ENCODE data around the gene DENND5B. TPM values are rescaled to one million over a fixed set of nuclear protein-coding genes. Genes with fewer than 3 reads are reported as not detected.
"Not testable (repeated sequence)": the region's sequence is repeated elsewhere in the genome, so short reads cannot be mapped to it uniquely, and the experiment has no call there.

Gene DENND5B
- total and polyA plus RNA-seq, 2 of the 4 experiments (the other 2 are of a cell fraction): 5.5 to 13.4 TPM

- H2AK9ac ChIP-seq (replicated peaks; ENCODE audit: low read depth, low read length, poor library complexity); H3K27ac ChIP-seq (ENCODE audit: insufficient read depth, low read length); H2BK15ac ChIP-seq (ENCODE audit: low read depth, low read length); H2BK5ac ChIP-seq (ENCODE audit: low read depth, low read length, poor library complexity, severe bottlenecking); H3K23ac ChIP-seq (ENCODE audit: low read depth, low read length); H3K36me3 ChIP-seq (ENCODE audit: control insufficient read depth, insufficient read depth, low read length); dilution Hi-C loops (cut with HindIII; ENCODE audit: low sequenced_read_pairs, unreplicated experiment); H3K18ac ChIP-seq (ENCODE audit: low read depth, low read length); H2BK120ac ChIP-seq (ENCODE audit: low read depth, low read length); in situ Hi-C loops (cut with MboI; ENCODE audit: low sequenced_read_pairs); DNase-seq; H4K91ac ChIP-seq (ENCODE audit: insufficient read depth, low read depth, low read length); H3K27me3 ChIP-seq (ENCODE audit: control insufficient read depth, insufficient read depth, low read length); H3K4me2 ChIP-seq (ENCODE audit: low read depth, low read length); H3K4me3 ChIP-seq (ENCODE audit: insufficient read depth, low read depth, low read length); H3K56ac ChIP-seq (ENCODE audit: extremely low read depth, insufficient read depth, low read length); H3K9ac ChIP-seq (ENCODE audit: low read depth, low read length); BruUV-seq (replicated peaks); H2AFZ ChIP-seq (replicated peaks; ENCODE audit: low read length, poor library complexity); H4K8ac ChIP-seq (ENCODE audit: low read depth in 2 of 2, low read length in 2 of 2); H2AK5ac ChIP-seq (ENCODE audit: low read depth, low read length); CTCF ChIA-PET; H2BK20ac ChIP-seq (ENCODE audit: low read depth, low read length); H3K9me1 ChIP-seq (ENCODE audit: insufficient read depth, low read length); intact Hi-C loops (cut with micrococcal nuclease); H3K9me3 ChIP-seq (ENCODE audit: control insufficient read depth, insufficient read depth, low read length); H3K4ac ChIP-seq (ENCODE audit: low read depth, low read length); H4K5ac ChIP-seq (ENCODE audit: low read depth, low read length); H3K14ac ChIP-seq (replicated peaks; ENCODE audit: low read depth, low read length); H3K4me1 ChIP-seq (ENCODE audit: control insufficient read depth, insufficient read depth, low read length); POLR2A ChIA-PET (ENCODE audit: unreplicated experiment); ATAC-seq (ENCODE audit: low read depth); H4K20me1 ChIP-seq (ENCODE audit: insufficient read depth, low read length): not testable (repeated sequence)
- WGBS, 2 experiments (ENCODE audit: extremely low coverage in 2 of 2, insufficient read length in 1 of 2): 82% methylated on average over 2 of the region's 9 CpGs; no CpG with 5 or more reads in 1 of the 2 experiments
- H3K79me1 ChIP-seq (ENCODE audit: low read depth in 1 of 2, low read length in 2 of 2): peaks cover 11 to 16% of the 10 kb centered on the region in 2 experiments
These were observed 35.5 kb downstream of the DENND5B start for GRCh38 chr12:31555466-31555865.

GRCh38 chr12:31550590-31550989 is 40.3 kb downstream of the DENND5B start:
- H2AFZ ChIP-seq (replicated peaks; ENCODE audit: low read length, poor library complexity); H3K18ac ChIP-seq (ENCODE audit: low read depth, low read length); H2BK20ac ChIP-seq (ENCODE audit: low read depth, low read length); CTCF ChIA-PET; BruUV-seq (replicated peaks); H3K27ac ChIP-seq (ENCODE audit: insufficient read depth, low read length); in situ Hi-C loops (cut with MboI; ENCODE audit: low sequenced_read_pairs); H4K8ac ChIP-seq (ENCODE audit: low read depth in 2 of 2, low read length in 2 of 2); H2BK15ac ChIP-seq (ENCODE audit: low read depth, low read length); H3K79me1 ChIP-seq (ENCODE audit: low read depth in 1 of 2, low read length in 2 of 2); H3K14ac ChIP-seq (replicated peaks; ENCODE audit: low read depth, low read length); H4K20me1 ChIP-seq (ENCODE audit: insufficient read depth, low read length); H3K4me2 ChIP-seq (ENCODE audit: low read depth, low read length); DNase-seq; dilution Hi-C loops (cut with HindIII; ENCODE audit: low sequenced_read_pairs, unreplicated experiment); H2AK5ac ChIP-seq (ENCODE audit: low read depth, low read length); H4K91ac ChIP-seq (ENCODE audit: insufficient read depth, low read depth, low read length); H2BK120ac ChIP-seq (ENCODE audit: low read depth, low read length); H3K9me1 ChIP-seq (ENCODE audit: insufficient read depth, low read length); H3K4ac ChIP-seq (ENCODE audit: low read depth, low read length); H3K9ac ChIP-seq (ENCODE audit: low read depth, low read length); H2BK5ac ChIP-seq (ENCODE audit: low read depth, low read length, poor library complexity, severe bottlenecking); H3K23ac ChIP-seq (ENCODE audit: low read depth, low read length); H3K9me3 ChIP-seq (ENCODE audit: control insufficient read depth, insufficient read depth, low read length); H4K5ac ChIP-seq (ENCODE audit: low read depth, low read length); H2AK9ac ChIP-seq (replicated peaks; ENCODE audit: low read depth, low read length, poor library complexity); H3K27me3 ChIP-seq (ENCODE audit: control insufficient read depth, insufficient read depth, low read length); ATAC-seq (ENCODE audit: low read depth); POLR2A ChIA-PET (ENCODE audit: unreplicated experiment); H3K56ac ChIP-seq (ENCODE audit: extremely low read depth, insufficient read depth, low read length); H3K4me3 ChIP-seq (ENCODE audit: insufficient read depth, low read depth, low read length); intact Hi-C loops (cut with micrococcal nuclease); H3K4me1 ChIP-seq (ENCODE audit: control insufficient read depth, insufficient read depth, low read length); H3K36me3 ChIP-seq (ENCODE audit: control insufficient read depth, insufficient read depth, low read length): not testable (repeated sequence)
- WGBS, 2 experiments (ENCODE audit: extremely low coverage in 2 of 2, insufficient read length in 1 of 2): no CpG with 5 or more reads among the region's 3 CpGs

Measured in IMR-90 (cell line).